NCI-H345 (cell line): ENCODE data around the gene ISCU.
"Not testable (repeated sequence)": the region's sequence is repeated elsewhere in the genome, so short reads cannot be mapped to it uniquely, and the experiment has no call there.

ENCODE experiments used
- DNase-seq: peaks from one replicate; lab custom pipeline; 2025; lab: John Stamatoyannopoulos, UW

Gene ISCU

GRCh38 chr12:108618079-108618952 is 55.9 kb downstream of the ISCU start:
- peak; percentile 79 for DNase-seq

- DNase-seq, result not testable (repeated sequence)
Observed at GRCh38 chr12:108618953-108619274, 56.5 kb downstream of the ISCU start.
